GM12878 (cell line): Measurements from ENCODE around the gene IVD. TPM values are rescaled to one million over a fixed set of nuclear protein-coding genes. Genes with fewer than 3 reads are reported as not detected.

Experiments
- ATAC-seq: fragments of 200-7000 bp; cut with Tn5 transposase; 3 replicates; pipeline ENCODE4 v1.9.1; 2020; ENCODE audit warnings: mild to moderate bottlenecking, moderate library complexity
- BruUV-seq: library from RNA; stranded (reverse); fragments of 400-500 nt; replicated peaks from 2 replicates; lab custom pipeline; 2021; lab: Mats Ljungman, UMichigan
- CTCF ChIA-PET: fragments of 300-600 bp; sonication (Branson Sonifier 250); formaldehyde crosslinking; extraction: SDS; loops from one replicate; lab custom pipeline; 2021; ENCODE audit warnings: inconsistent platforms; lab: Yijun Ruan, JAX
- POLR2A ChIA-PET: fragments of 350-600 bp; formaldehyde crosslinking; extraction: SDS; loops from one replicate; lab custom pipeline; 2021; ENCODE audit warnings: inconsistent platforms; lab: Charles Lee
- RAD21 ChIA-PET: fragments of 300-600 bp; sonication (Branson Sonifier 250); formaldehyde crosslinking; loops from one replicate; lab custom pipeline; 2023; ENCODE audit warnings: antibody characterized with exemption; ENCODE audit not compliant: unreplicated experiment; lab: Charles Lee
- SMC1A ChIA-PET: fragments of 300-600 bp; sonication (Branson Sonifier 250); formaldehyde crosslinking; loops from one replicate; lab custom pipeline; 2023; ENCODE audit not compliant: unreplicated experiment, uncharacterized antibody; lab: Charles Lee
- DNase-seq: peaks from one replicate; pipeline ENCODE4 v3.0.0-alpha.2; 2011; ENCODE audit warnings: low read depth, low spot score
- FAIRE-seq: peaks from 3 replicates; lab custom pipeline; 2011; peaks lifted over from hg19 to GRCh38; lab: Jason Lieb, UNC
- H2AFZ ChIP-seq: 2 replicates; pipeline ENCODE4 v1.6.0; 2011; ENCODE audit warnings: low read depth, low read length, control low read depth; ENCODE audit not compliant: control insufficient read depth
- H3K27ac ChIP-seq: 2 replicates; pipeline ENCODE4 v1.5.1; 2011; ENCODE audit warnings: control low read depth; ENCODE audit not compliant: control insufficient read depth, insufficient read depth
- H3K27me3 ChIP-seq, 2 experiments: replicated peaks in 1 of 2; 2 replicates each; pipeline versions ENCODE4 v1.6.0 to v1.6.1; 2011; ENCODE audit warnings: low read length in 1 of 2; ENCODE audit not compliant: control insufficient read depth in 2 of 2, insufficient read depth in 2 of 2
- H3K36me3 ChIP-seq, 2 experiments: 2 replicates each; pipeline ENCODE4 v1.5.1; 2011; ENCODE audit warnings: low read length in 1 of 2; ENCODE audit not compliant: control insufficient read depth in 2 of 2, insufficient read depth in 2 of 2
- H3K4me1 ChIP-seq: 2 replicates; pipeline ENCODE4 v1.6.1; 2011; ENCODE audit warnings: mild to moderate bottlenecking, low read length, moderate library complexity, mixed read lengths; ENCODE audit not compliant: control insufficient read depth, insufficient read depth
- H3K4me2 ChIP-seq: 2 replicates; pipeline ENCODE4 v1.6.0; 2011; ENCODE audit warnings: control low read depth; ENCODE audit not compliant: control insufficient read depth, insufficient read depth
- H3K4me3 ChIP-seq: fragments of 200-600 bp; sonication (generic); 2 replicates; pipeline ENCODE4 v1.5.1; 2016
- H3K79me2 ChIP-seq: 2 replicates; pipeline ENCODE4 v1.6.0; 2011; ENCODE audit warnings: low read length; ENCODE audit not compliant: control insufficient read depth, insufficient read depth
- H3K9ac ChIP-seq: 2 replicates; pipeline ENCODE4 v1.8.0; 2011; ENCODE audit warnings: low read length, control low read depth, mixed read lengths; ENCODE audit not compliant: control insufficient read depth, insufficient read depth
- H3K9me3 ChIP-seq: replicated peaks from 3 replicates; pipeline ENCODE4 v1.5.1; 2011; ENCODE audit warnings: mild to moderate bottlenecking, low read length; ENCODE audit not compliant: control insufficient read depth, insufficient read depth
- H4K20me1 ChIP-seq: 2 replicates; pipeline ENCODE4 v1.6.0; 2011; ENCODE audit not compliant: control insufficient read depth, insufficient read depth
- ASH2L ChIP-seq: fragments of 300-600, 200-600 bp; sonication (generic); IDR thresholded peaks from 2 replicates; pipeline ENCODE4 v1.6.1; 2017; ENCODE audit warnings: low read depth, mild to moderate bottlenecking, borderline replicate concordance
- ATF7 ChIP-seq: fragments of 450-650 bp; IDR thresholded peaks from 2 replicates; pipeline ENCODE4 v1.6.1; 2016; ENCODE audit warnings: low read depth, mild to moderate bottlenecking
- EED ChIP-seq: sonication (generic); IDR thresholded peaks from 2 replicates; pipeline ENCODE4 v1.6.1; 2016; ENCODE audit warnings: antibody characterized with exemption, low read depth
- FOXM1 ChIP-seq: IDR thresholded peaks from 2 replicates; pipeline ENCODE4 v1.6.1; 2012; ENCODE audit warnings: low read depth, mild to moderate bottlenecking, inconsistent platforms, low read length, moderate library complexity
- IKZF1 ChIP-seq: fragments of 450-650 bp; conservative IDR thresholded peaks from 2 replicates; pipeline ENCODE4 v1.6.1; 2017; ENCODE audit warnings: antibody characterized with exemption, mild to moderate bottlenecking
- JUND ChIP-seq: IDR thresholded peaks from 2 replicates; pipeline ENCODE4 v1.6.1; 2012; ENCODE audit warnings: low read depth, mild to moderate bottlenecking, low read length, improper control_type of control experiment, moderate library complexity
- KLF5 ChIP-seq: fragments of 450-650 bp; IDR thresholded peaks from 2 replicates; pipeline ENCODE4 v1.6.1; 2014; ENCODE audit warnings: mild to moderate bottlenecking; ENCODE audit not compliant: partially characterized antibody
- MTA2 ChIP-seq: fragments of 450-650 bp; IDR thresholded peaks from 2 replicates; pipeline ENCODE4 v1.6.1; 2016; ENCODE audit warnings: low read depth, mild to moderate bottlenecking, moderate library complexity
- NBN ChIP-seq: fragments of 450-650 bp; IDR thresholded peaks from 2 replicates; pipeline ENCODE4 v1.6.1; 2016
- NFYB ChIP-seq: IDR thresholded peaks from 2 replicates; pipeline ENCODE4 v1.6.1; 2011; ENCODE audit warnings: low read depth, mild to moderate bottlenecking, low read length, improper control_type of control experiment, moderate library complexity; ENCODE audit not compliant: insufficient read depth
- POLR2A ChIP-seq: IDR thresholded peaks from 2 replicates; pipeline ENCODE4 v1.6.1; 2011; ENCODE audit warnings: low read depth, mild to moderate bottlenecking, low read length
- RUNX3 ChIP-seq: IDR thresholded peaks from 2 replicates; pipeline ENCODE4 v1.6.1; 2012; ENCODE audit warnings: low read length, inconsistent platforms
- WGBS: methylation state at CpG from one replicate; pipeline ENCODE4 v1.1.6; 2016; ENCODE audit warnings: low lambda C conversion rate; ENCODE audit not compliant: insufficient replicate concordance, insufficient coverage; ENCODE audit errors: missing lambda C conversion rate; 5-methylcytosine and 5-hydroxymethylcytosine counted together
- in situ Hi-C: fragments of 300-500 bp; cut with MboI; formaldehyde crosslinking; loops from 9 replicates; pipeline ENCODE4 v1.14.3; 2018; ENCODE audit warnings: mixed read lengths
- intact Hi-C: fragments of 100-400 bp; cut with micrococcal nuclease; formaldehyde crosslinking; loops from one replicate; pipeline ENCODE4 v1.14.2; 2022; ENCODE audit not compliant: unreplicated experiment
- polyA plus RNA-seq, 11 experiments: library from polyadenylated mRNA; depleted of rRNA in 4 of 11; unstranded in 6 of 11; stranded (reverse) in 5 of 11; fragments of >200 nt; fragmentation: Nextera tagmentation in 4 of 11; fragmentation: Illumina TruSeq in 1 of 11; extraction: Ambion mirVana in 4 of 11; extraction: Trizol in 1 of 11; gene quantifications; 1 replicate in 1 of 11; 2 replicates in 10 of 11; pipeline versions ENCODE4 v1.2.1 to v1.2.3, GENCODE V29; 2011 to 2016; ENCODE audit warnings: inconsistent platforms in 2 of 11, missing spikeins in 2 of 11, low read depth in 1 of 11
- total RNA-seq, 4 experiments: library from RNA; depleted of rRNA in 3 of 4; stranded (reverse); fragments of >200 nt in 3 of 4; fragmentation: Illumina TruSeq in 1 of 4; extraction: Trizol in 1 of 4; gene quantifications; 2 replicates each; pipeline versions ENCODE4 v1.2.1 to v1.2.3, GENCODE V29; 2013 to 2021
- TF ChIP-seq, protein P1 (sequence below): fragments of 450-650 bp; formaldehyde crosslinking; IDR thresholded peaks from 2 replicates; pipeline ENCODE4 v1.5.0; 2022; ENCODE audit warnings: mild to moderate bottlenecking, missing genetic modification characterization
- TF ChIP-seq, protein P2 (sequence below): IDR thresholded peaks from 2 replicates; pipeline ENCODE4 v1.6.1; 2011; ENCODE audit warnings: borderline replicate concordance, low read depth, mild to moderate bottlenecking, moderate library complexity, mixed read lengths, low read length; ENCODE audit not compliant: insufficient read depth; ENCODE audit errors: extremely low read length
- TF ChIP-seq, protein P3 (sequence below): fragments of 450-650 bp; conservative IDR thresholded peaks from 2 replicates; pipeline ENCODE4 v1.6.1; 2017; ENCODE audit warnings: mild to moderate bottlenecking, moderate library complexity
- TF ChIP-seq, protein P4 (sequence below): fragments of 450-650 bp; IDR thresholded peaks from 2 replicates; pipeline ENCODE4 v1.6.1; 2016; ENCODE audit warnings: mild to moderate bottlenecking

Gene IVD
- total and polyA plus RNA-seq, 10 of the 15 experiments (the other 5 are each of a cell fraction or from before 2014, with no cell fraction given): 5.3 to 59.8 (median 45.7) TPM

DNA sequence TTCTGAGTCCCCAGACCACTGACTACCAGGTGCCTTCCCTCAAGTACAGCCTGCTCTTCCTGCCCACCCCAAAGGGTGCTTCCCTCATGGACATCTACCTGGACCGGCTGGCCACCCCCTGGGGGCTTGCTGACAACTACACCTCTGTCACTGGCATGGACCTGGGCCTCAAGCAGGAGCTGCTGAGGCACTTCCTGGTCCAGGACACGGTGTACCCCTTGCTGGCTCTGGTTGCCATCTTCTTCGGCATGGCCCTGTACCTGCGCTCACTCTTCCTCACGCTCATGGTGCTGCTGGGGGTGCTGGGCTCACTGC is 38.3 kb upstream of the IVD start:
- Histone ChIP-seq H3K27ac (no peak overlapping the region), H3K4me1 (peaks cover 8% of the 10 kb centered on the region), H4K20me1 (no peaks in the 10 kb centered on the region), H3K36me3 (no peaks in the 10 kb centered on the region), H3K9me3 (no peaks in the 10 kb centered on the region), H3K27me3 (peaks cover 3 to 5% of the 10 kb centered on the region in 2 experiments), H3K79me2 (no peaks in the 10 kb centered on the region), H3K4me2 (peak overlapping the region; percentile 86; the same call in 1 of the 2 replicates), H3K4me3 (no peak overlapping the region; the same call in 1 of the 2 replicates), H3K9ac (no peak overlapping the region), H2AFZ (peak overlapping the region; percentile 69)
- ChIA-PET SMC1A (interaction anchor here (1.3 to 2.4 kb wide), 2 partner anchors 15 to 55 kb away, joined by 5 to 8 read pairs; partner anchors contain the start of gene KNSTRN), RAD21 (interaction anchor here (1.4 kb wide), 1 partner anchor 23 kb away, joined by 4 read pairs; no protein-coding TSS in a partner anchor), POLR2A (interaction anchor here (0.5 kb wide), 1 partner anchor 12 kb away, joined by 4 read pairs; no protein-coding TSS in a partner anchor), CTCF (interaction anchor here (0.6 to 7.5 kb wide), 9 partner anchors 15 to 56 kb away, joined by 3 to 58 read pairs (median 5); partner anchors contain the start of genes CCDC9B, IVD and KNSTRN)
- DNase-seq: no peak
- TF ChIP-seq, protein P1, sequence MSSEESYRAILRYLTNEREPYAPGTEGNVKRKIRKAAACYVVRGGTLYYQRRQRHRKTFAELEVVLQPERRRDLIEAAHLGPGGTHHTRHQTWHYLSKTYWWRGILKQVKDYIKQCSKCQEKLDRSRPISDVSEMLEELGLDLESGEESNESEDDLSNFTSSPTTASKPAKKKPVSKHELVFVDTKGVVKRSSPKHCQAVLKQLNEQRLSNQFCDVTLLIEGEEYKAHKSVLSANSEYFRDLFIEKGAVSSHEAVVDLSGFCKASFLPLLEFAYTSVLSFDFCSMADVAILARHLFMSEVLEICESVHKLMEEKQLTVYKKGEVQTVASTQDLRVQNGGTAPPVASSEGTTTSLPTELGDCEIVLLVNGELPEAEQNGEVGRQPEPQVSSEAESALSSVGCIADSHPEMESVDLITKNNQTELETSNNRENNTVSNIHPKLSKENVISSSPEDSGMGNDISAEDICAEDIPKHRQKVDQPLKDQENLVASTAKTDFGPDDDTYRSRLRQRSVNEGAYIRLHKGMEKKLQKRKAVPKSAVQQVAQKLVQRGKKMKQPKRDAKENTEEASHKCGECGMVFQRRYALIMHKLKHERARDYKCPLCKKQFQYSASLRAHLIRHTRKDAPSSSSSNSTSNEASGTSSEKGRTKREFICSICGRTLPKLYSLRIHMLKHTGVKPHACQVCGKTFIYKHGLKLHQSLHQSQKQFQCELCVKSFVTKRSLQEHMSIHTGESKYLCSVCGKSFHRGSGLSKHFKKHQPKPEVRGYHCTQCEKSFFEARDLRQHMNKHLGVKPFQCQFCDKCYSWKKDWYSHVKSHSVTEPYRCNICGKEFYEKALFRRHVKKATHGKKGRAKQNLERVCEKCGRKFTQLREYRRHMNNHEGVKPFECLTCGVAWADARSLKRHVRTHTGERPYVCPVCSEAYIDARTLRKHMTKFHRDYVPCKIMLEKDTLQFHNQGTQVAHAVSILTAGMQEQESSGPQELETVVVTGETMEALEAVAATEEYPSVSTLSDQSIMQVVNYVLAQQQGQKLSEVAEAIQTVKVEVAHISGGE (CRISPR knock-in tag): no peak
- TF ChIP-seq, protein P2, sequence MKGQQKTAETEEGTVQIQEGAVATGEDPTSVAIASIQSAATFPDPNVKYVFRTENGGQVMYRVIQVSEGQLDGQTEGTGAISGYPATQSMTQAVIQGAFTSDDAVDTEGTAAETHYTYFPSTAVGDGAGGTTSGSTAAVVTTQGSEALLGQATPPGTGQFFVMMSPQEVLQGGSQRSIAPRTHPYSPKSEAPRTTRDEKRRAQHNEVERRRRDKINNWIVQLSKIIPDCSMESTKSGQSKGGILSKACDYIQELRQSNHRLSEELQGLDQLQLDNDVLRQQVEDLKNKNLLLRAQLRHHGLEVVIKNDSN: no peak
- TF ChIP-seq FOXM1: no peak
- no peak for TF ChIP-seq NBN
- TF ChIP-seq IKZF1: no peak
- TF ChIP-seq ASH2L: no peak
- no peak for TF ChIP-seq EED
- no peak for TF ChIP-seq MTA2
- TF ChIP-seq, protein P3, sequence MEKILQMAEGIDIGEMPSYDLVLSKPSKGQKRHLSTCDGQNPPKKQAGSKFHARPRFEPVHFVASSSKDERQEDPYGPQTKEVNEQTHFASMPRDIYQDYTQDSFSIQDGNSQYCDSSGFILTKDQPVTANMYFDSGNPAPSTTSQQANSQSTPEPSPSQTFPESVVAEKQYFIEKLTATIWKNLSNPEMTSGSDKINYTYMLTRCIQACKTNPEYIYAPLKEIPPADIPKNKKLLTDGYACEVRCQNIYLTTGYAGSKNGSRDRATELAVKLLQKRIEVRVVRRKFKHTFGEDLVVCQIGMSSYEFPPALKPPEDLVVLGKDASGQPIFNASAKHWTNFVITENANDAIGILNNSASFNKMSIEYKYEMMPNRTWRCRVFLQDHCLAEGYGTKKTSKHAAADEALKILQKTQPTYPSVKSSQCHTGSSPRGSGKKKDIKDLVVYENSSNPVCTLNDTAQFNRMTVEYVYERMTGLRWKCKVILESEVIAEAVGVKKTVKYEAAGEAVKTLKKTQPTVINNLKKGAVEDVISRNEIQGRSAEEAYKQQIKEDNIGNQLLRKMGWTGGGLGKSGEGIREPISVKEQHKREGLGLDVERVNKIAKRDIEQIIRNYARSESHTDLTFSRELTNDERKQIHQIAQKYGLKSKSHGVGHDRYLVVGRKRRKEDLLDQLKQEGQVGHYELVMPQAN: no peak
- no peak for TF ChIP-seq RUNX3
- no peak for TF ChIP-seq POLR2A
- TF ChIP-seq ATF7: no peak
- TF ChIP-seq, protein P4, sequence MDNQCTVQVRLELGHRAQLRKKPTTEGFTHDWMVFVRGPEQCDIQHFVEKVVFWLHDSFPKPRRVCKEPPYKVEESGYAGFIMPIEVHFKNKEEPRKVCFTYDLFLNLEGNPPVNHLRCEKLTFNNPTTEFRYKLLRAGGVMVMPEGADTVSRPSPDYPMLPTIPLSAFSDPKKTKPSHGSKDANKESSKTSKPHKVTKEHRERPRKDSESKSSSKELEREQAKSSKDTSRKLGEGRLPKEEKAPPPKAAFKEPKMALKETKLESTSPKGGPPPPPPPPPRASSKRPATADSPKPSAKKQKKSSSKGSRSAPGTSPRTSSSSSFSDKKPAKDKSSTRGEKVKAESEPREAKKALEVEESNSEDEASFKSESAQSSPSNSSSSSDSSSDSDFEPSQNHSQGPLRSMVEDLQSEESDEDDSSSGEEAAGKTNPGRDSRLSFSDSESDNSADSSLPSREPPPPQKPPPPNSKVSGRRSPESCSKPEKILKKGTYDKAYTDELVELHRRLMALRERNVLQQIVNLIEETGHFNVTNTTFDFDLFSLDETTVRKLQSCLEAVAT: no peak
- TF ChIP-seq NFYB: no peak
- TF ChIP-seq JUND: no peak
- TF ChIP-seq KLF5: no peak
- FAIRE-seq: no peak
- BruUV-seq: no TSS peak
- WGBS: 40% methylated on average over 5 of the region's 5 CpGs
- intact Hi-C loops (no loop called here), in situ Hi-C loops (no loop called here)
- no peak for ATAC-seq
